SK-N-SH (cell line): ENCODE data around the gene DPP10. TPM values are rescaled to one million over a fixed set of nuclear protein-coding genes. Genes with fewer than 3 reads are reported as not detected.

Source experiments
- CTCF ChIA-PET: fragments of 300-600, 350-600 bp; formaldehyde crosslinking; extraction: SDS; loops from one replicate; lab custom pipeline; 2021; lab: Yijun Ruan, JAX
- POLR2A ChIA-PET: fragments of 350-600 bp; sonication (Branson Sonifier 250); formaldehyde crosslinking; extraction: SDS; loops from one replicate; lab custom pipeline; 2020; ENCODE audit warnings: antibody characterized with exemption, inconsistent platforms; lab: Yijun Ruan, JAX
- DNase-seq: peaks from one replicate; pipeline ENCODE4 v3.0.0; 2012
- H2AFZ ChIP-seq: fragments of 200-600 bp; sonication (generic); 2 replicates; pipeline ENCODE4 v1.8.1; 2016; ENCODE audit warnings: antibody characterized with exemption, mild to moderate bottlenecking, low read depth
- H3F3A ChIP-seq: fragments of 200-600 bp; sonication (generic); replicated peaks from 2 replicates; pipeline ENCODE3; 2016; ENCODE audit warnings: antibody characterized with exemption, mild to moderate bottlenecking; ENCODE audit not compliant: insufficient read depth
- H3K27ac ChIP-seq, 2 experiments: fragments of 200-500 bp in 1 of 2; fragments of 200-600 bp in 1 of 2; sonication (Bioruptor generic) in 1 of 2; sonication (generic), shearing (Covaris generic) in 1 of 2; 2 replicates each; pipeline versions ENCODE4 v1.5.1 to v1.6.1; 2014 to 2016; ENCODE audit warnings: low read depth in 2 of 2, inconsistent platforms in 1 of 2, low read length in 1 of 2, mild to moderate bottlenecking in 1 of 2, mixed read lengths in 1 of 2
- H3K27me3 ChIP-seq: fragments of 200-600 bp; sonication (generic), shearing (Covaris generic); 2 replicates; pipeline ENCODE4 v1.6.1; 2016; ENCODE audit warnings: mixed run types; ENCODE audit not compliant: insufficient read depth
- H3K36me3 ChIP-seq, 2 experiments: fragments of 200-500 bp in 1 of 2; fragments of 200-600 bp in 1 of 2; sonication (Bioruptor generic) in 1 of 2; sonication (generic) in 1 of 2; replicated peaks in 1 of 2; 2 replicates each; pipeline versions ENCODE3 to v1.5.1; 2014 to 2016; ENCODE audit warnings: low read length in 1 of 2, mild to moderate bottlenecking in 1 of 2; ENCODE audit not compliant: insufficient read depth in 2 of 2, control insufficient read depth in 1 of 2
- H3K4me1 ChIP-seq, 2 experiments: fragments of 200-500 bp in 1 of 2; fragments of 200-600 bp in 1 of 2; sonication (Bioruptor generic) in 1 of 2; sonication (generic), shearing (Covaris generic) in 1 of 2; 2 replicates each; pipeline versions ENCODE4 v1.5.1 to v1.6.1; 2014 to 2016; ENCODE audit warnings: low read depth in 1 of 2, low read length in 1 of 2, mixed run types in 1 of 2; ENCODE audit not compliant: insufficient read depth in 2 of 2, control insufficient read depth in 1 of 2
- H3K4me2 ChIP-seq: fragments of 200-600 bp; sonication (generic), shearing (Covaris generic); 2 replicates; pipeline ENCODE4 v1.6.1; 2017; ENCODE audit warnings: mixed run types
- H3K4me3 ChIP-seq, 2 experiments: fragments of 200-500 bp in 1 of 2; fragments of 200-600 bp in 1 of 2; sonication (Bioruptor generic) in 1 of 2; sonication (generic), shearing (Covaris generic) in 1 of 2; 2 replicates each; pipeline versions ENCODE4 v1.5.1 to v1.8.1; 2014 to 2016; ENCODE audit warnings: low read depth in 2 of 2, inconsistent platforms in 1 of 2, low read length in 1 of 2, mild to moderate bottlenecking in 1 of 2, mixed read lengths in 1 of 2, moderate library complexity in 1 of 2
- H3K79me2 ChIP-seq: fragments of 200-600 bp; sonication (generic); 2 replicates; pipeline ENCODE4 v1.8.1; 2017; ENCODE audit warnings: mild to moderate bottlenecking; ENCODE audit not compliant: insufficient read depth
- H3K9ac ChIP-seq: fragments of 200-600 bp; sonication (generic); 2 replicates; pipeline ENCODE4 v1.6.1; 2017; ENCODE audit warnings: mixed run types
- H3K9me2 ChIP-seq: fragments of 200-600 bp; sonication (generic); 2 replicates; pipeline ENCODE4 v1.6.1; 2017; ENCODE audit warnings: mixed run types
- H3K9me3 ChIP-seq: fragments of 200-600 bp; sonication (generic); 2 replicates; pipeline ENCODE4 v1.6.1; 2017; ENCODE audit warnings: mixed run types, mild to moderate bottlenecking, moderate library complexity
- H4K20me1 ChIP-seq: fragments of 200-600 bp; sonication (generic); 2 replicates; pipeline ENCODE4 v1.6.1; 2017; ENCODE audit warnings: mild to moderate bottlenecking, mixed run types; ENCODE audit not compliant: insufficient read depth
- CHD2 ChIP-seq: fragments of 150-350 bp; IDR thresholded peaks from 2 replicates; pipeline ENCODE4 v1.6.1; 2018; ENCODE audit warnings: low read length; ENCODE audit not compliant: partially characterized antibody
- ELF1 ChIP-seq: IDR thresholded peaks from 2 replicates; pipeline ENCODE4 v1.4.0; 2012
- EP300 ChIP-seq, 2 experiments: IDR thresholded peaks; 2 replicates each; pipeline versions ENCODE4 v1.4.0 to v1.6.1; 2012; ENCODE audit warnings: borderline replicate concordance in 1 of 2, low read depth in 1 of 2, low read length in 1 of 2
- FOXJ3 ChIP-seq: sonication (generic); formaldehyde crosslinking; IDR thresholded peaks from 2 replicates; pipeline ENCODE4 v1.5.1; 2020; ENCODE audit warnings: mild to moderate bottlenecking, missing genetic modification reagents
- GABPA ChIP-seq: IDR thresholded peaks from 2 replicates; pipeline ENCODE4 v1.4.0; 2012; ENCODE audit warnings: low read depth, mild to moderate bottlenecking
- GATA2 ChIP-seq: sonication (generic); formaldehyde crosslinking; IDR thresholded peaks from 2 replicates; pipeline ENCODE4 v1.5.0; 2020; ENCODE audit warnings: mild to moderate bottlenecking, missing genetic modification reagents
- MAX ChIP-seq: IDR thresholded peaks from 2 replicates; pipeline ENCODE4 v1.4.0; 2012; ENCODE audit warnings: low read depth
- MXI1 ChIP-seq: IDR thresholded peaks from 2 replicates; pipeline ENCODE4 v1.6.1; 2012; ENCODE audit warnings: mild to moderate bottlenecking, low read depth, low read length, improper control_type of control experiment
- NRF1 ChIP-seq: IDR thresholded peaks from 2 replicates; pipeline ENCODE4 v1.6.1; 2012; ENCODE audit warnings: low read depth, mild to moderate bottlenecking, low read length
- PBX3 ChIP-seq: IDR thresholded peaks from 2 replicates; pipeline ENCODE4; 2012
- RAD21 ChIP-seq: IDR thresholded peaks from 2 replicates; pipeline ENCODE4 v1.6.1; 2012; ENCODE audit warnings: mild to moderate bottlenecking, low read length
- REST ChIP-seq: IDR thresholded peaks from 2 replicates; pipeline ENCODE4 v1.6.1; 2012; ENCODE audit warnings: mild to moderate bottlenecking, low read depth, low read length, moderate library complexity
- RXRA ChIP-seq: IDR thresholded peaks from 2 replicates; pipeline ENCODE4 v1.4.0; 2012; ENCODE audit warnings: low read depth, mild to moderate bottlenecking, borderline replicate concordance
- SIN3A ChIP-seq: IDR thresholded peaks from 2 replicates; pipeline ENCODE4 v1.6.1; 2012; ENCODE audit warnings: low read depth, mild to moderate bottlenecking, low read length, moderate library complexity, borderline replicate concordance
- TEAD4 ChIP-seq: IDR thresholded peaks from 2 replicates; pipeline ENCODE4 v1.4.0; 2012; ENCODE audit warnings: mild to moderate bottlenecking, borderline replicate concordance; ENCODE audit not compliant: insufficient read depth
- USF1 ChIP-seq: IDR thresholded peaks from 2 replicates; pipeline ENCODE4 v1.4.0; 2012; ENCODE audit warnings: low read depth, borderline replicate concordance
- WGBS: methylation state at CpG from one replicate; pipeline ENCODE4 v1.1.6; 2017; ENCODE audit warnings: low lambda C conversion rate; 5-methylcytosine and 5-hydroxymethylcytosine counted together
- polyA plus RNA-seq, 3 experiments: library from polyadenylated mRNA; depleted of rRNA; stranded (reverse); fragments of >200 nt; gene quantifications; 2 replicates each; pipeline ENCODE4 v1.2.3, GENCODE V29; 2012

The DPP10 gene
- polyA plus RNA-seq, 1 of the 3 experiments (the other 2 are of a cell fraction), result not detected

- TF ChIP-seq FOXJ3 (CRISPR knock-in tag), result no peak
- no peak for TF ChIP-seq RXRA
- TF ChIP-seq RAD21, result no peak
- TF ChIP-seq GATA2 (CRISPR knock-in tag), result no peak
- TF ChIP-seq MAX, result no peak
- TF ChIP-seq PBX3, result no peak
- no peak for TF ChIP-seq SIN3A
- TF ChIP-seq USF1, result no peak
- TF ChIP-seq EP300 (IDR thresholded peaks at IDR 0.05; ENCODE audit: borderline replicate concordance in 1 of 2, low read depth in 1 of 2, low read length in 1 of 2), result no peak
- TF ChIP-seq MXI1, result no peak
Observed at GRCh38 chr2:114797540-114797939, 355.1 kb downstream of the DPP10 start (continued).

GRCh38 chr2:114797942-114798341, 355.5 kb downstream of the DPP10 start:
- no peak overlapping the region for H3K4me2 ChIP-seq
- POLR2A ChIA-PET, result no interaction called here
- H3K36me3 ChIP-seq, result no peaks in the 10 kb centered on the region
- CTCF ChIA-PET, result no interaction called here
- H3K4me1 ChIP-seq, result no peaks in the 10 kb centered on the region
- no peak for DNase-seq
- no peaks in the 10 kb centered on the region for H3K9me3 ChIP-seq
- no peaks in the 10 kb centered on the region for H3K79me2 ChIP-seq
- no peaks in the 10 kb centered on the region for H3K27me3 ChIP-seq
- H2AFZ ChIP-seq, result no peak overlapping the region
- TF ChIP-seq GABPA (no peak), REST (no peak), GATA2 (CRISPR knock-in tag) (no peak), PBX3 (no peak), NRF1 (no peak), CHD2 (no peak), TEAD4 (no peak), SIN3A (no peak), EP300 (IDR thresholded peaks at IDR 0.05; ENCODE audit: borderline replicate concordance in 1 of 2, low read depth in 1 of 2, low read length in 1 of 2) (no peak), RXRA (no peak), ELF1 (no peak)
- TF ChIP-seq, all 33 proteins: peak for 0
- no peaks in the 10 kb centered on the region for H3K9me2 ChIP-seq
- no peaks in the 10 kb centered on the region for H4K20me1 ChIP-seq
- WGBS, result 12% methylated on average over 2 of the region's 2 CpGs
- H3K4me3 ChIP-seq, result no peak overlapping the region
- H3F3A ChIP-seq, result no peaks in the 10 kb centered on the region
- no peak overlapping the region for H3K9ac ChIP-seq
- no peak overlapping the region for H3K27ac ChIP-seq
